GM12878 (cell line): ENCODE data around the gene MBD3L2. TPM values are rescaled to one million over a fixed set of nuclear protein-coding genes. Genes with fewer than 3 reads are reported as not detected.

Experiments used
- ATAC-seq: fragments of 200-7000 bp; cut with Tn5 transposase; 3 replicates; pipeline ENCODE4 v1.9.1; 2020; ENCODE audit warnings: mild to moderate bottlenecking, moderate library complexity
- BruUV-seq: library from RNA; stranded (reverse); fragments of 400-500 nt; replicated peaks from 2 replicates; lab custom pipeline; 2021; lab: Mats Ljungman, UMichigan
- CTCF ChIA-PET: fragments of 300-600 bp; sonication (Branson Sonifier 250); formaldehyde crosslinking; extraction: SDS; loops from one replicate; lab custom pipeline; 2021; ENCODE audit warnings: inconsistent platforms; lab: Yijun Ruan, JAX
- POLR2A ChIA-PET: fragments of 350-600 bp; formaldehyde crosslinking; extraction: SDS; loops from one replicate; lab custom pipeline; 2021; ENCODE audit warnings: inconsistent platforms; lab: Charles Lee
- RAD21 ChIA-PET: fragments of 300-600 bp; sonication (Branson Sonifier 250); formaldehyde crosslinking; loops from one replicate; lab custom pipeline; 2023; ENCODE audit warnings: antibody characterized with exemption; ENCODE audit not compliant: unreplicated experiment; lab: Charles Lee
- SMC1A ChIA-PET: fragments of 300-600 bp; sonication (Branson Sonifier 250); formaldehyde crosslinking; loops from one replicate; lab custom pipeline; 2023; ENCODE audit not compliant: unreplicated experiment, uncharacterized antibody; lab: Charles Lee
- DNase-seq: peaks from one replicate; pipeline ENCODE4 v3.0.0-alpha.2; 2011; ENCODE audit warnings: low read depth, low spot score
- FAIRE-seq: peaks from 3 replicates; lab custom pipeline; 2011; peaks lifted over from hg19 to GRCh38; lab: Jason Lieb, UNC
- H2AFZ ChIP-seq: 2 replicates; pipeline ENCODE4 v1.6.0; 2011; ENCODE audit warnings: low read depth, low read length, control low read depth; ENCODE audit not compliant: control insufficient read depth
- H3K27ac ChIP-seq: 2 replicates; pipeline ENCODE4 v1.5.1; 2011; ENCODE audit warnings: control low read depth; ENCODE audit not compliant: control insufficient read depth, insufficient read depth
- H3K27me3 ChIP-seq, 2 experiments: replicated peaks in 1 of 2; 2 replicates each; pipeline versions ENCODE4 v1.6.0 to v1.6.1; 2011; ENCODE audit warnings: low read length in 1 of 2; ENCODE audit not compliant: control insufficient read depth in 2 of 2, insufficient read depth in 2 of 2
- H3K36me3 ChIP-seq, 2 experiments: 2 replicates each; pipeline ENCODE4 v1.5.1; 2011; ENCODE audit warnings: low read length in 1 of 2; ENCODE audit not compliant: control insufficient read depth in 2 of 2, insufficient read depth in 2 of 2
- H3K4me1 ChIP-seq: 2 replicates; pipeline ENCODE4 v1.6.1; 2011; ENCODE audit warnings: mild to moderate bottlenecking, low read length, moderate library complexity, mixed read lengths; ENCODE audit not compliant: control insufficient read depth, insufficient read depth
- H3K4me2 ChIP-seq: 2 replicates; pipeline ENCODE4 v1.6.0; 2011; ENCODE audit warnings: control low read depth; ENCODE audit not compliant: control insufficient read depth, insufficient read depth
- H3K4me3 ChIP-seq: fragments of 200-600 bp; sonication (generic); 2 replicates; pipeline ENCODE4 v1.5.1; 2016
- H3K79me2 ChIP-seq: 2 replicates; pipeline ENCODE4 v1.6.0; 2011; ENCODE audit warnings: low read length; ENCODE audit not compliant: control insufficient read depth, insufficient read depth
- H3K9ac ChIP-seq: 2 replicates; pipeline ENCODE4 v1.8.0; 2011; ENCODE audit warnings: low read length, control low read depth, mixed read lengths; ENCODE audit not compliant: control insufficient read depth, insufficient read depth
- H3K9me3 ChIP-seq: replicated peaks from 3 replicates; pipeline ENCODE4 v1.5.1; 2011; ENCODE audit warnings: mild to moderate bottlenecking, low read length; ENCODE audit not compliant: control insufficient read depth, insufficient read depth
- H4K20me1 ChIP-seq: 2 replicates; pipeline ENCODE4 v1.6.0; 2011; ENCODE audit not compliant: control insufficient read depth, insufficient read depth
- BACH1 ChIP-seq: fragments of 450-650 bp; IDR thresholded peaks from 2 replicates; pipeline ENCODE4 v1.6.1; 2017; ENCODE audit warnings: mild to moderate bottlenecking, borderline replicate concordance
- BMI1 ChIP-seq: fragments of 450-650 bp; IDR thresholded peaks from 2 replicates; pipeline ENCODE4 v1.6.1; 2016; ENCODE audit warnings: mild to moderate bottlenecking, moderate library complexity, borderline replicate concordance
- CBFB ChIP-seq: IDR thresholded peaks from 2 replicates; pipeline ENCODE4 v1.6.1; 2016; ENCODE audit warnings: antibody characterized with exemption, low read depth
- CREM ChIP-seq: IDR thresholded peaks from 2 replicates; pipeline ENCODE4 v1.6.1; 2014; ENCODE audit warnings: antibody characterized with exemption, low read depth
- EED ChIP-seq: sonication (generic); IDR thresholded peaks from 2 replicates; pipeline ENCODE4 v1.6.1; 2016; ENCODE audit warnings: antibody characterized with exemption, low read depth
- EZH2 ChIP-seq: IDR thresholded peaks from 2 replicates; pipeline ENCODE4 v1.6.1; 2012; ENCODE audit warnings: low read depth, mild to moderate bottlenecking, control low read depth, inconsistent platforms, low read length, borderline replicate concordance; ENCODE audit not compliant: control insufficient read depth
- GABPA ChIP-seq: IDR thresholded peaks from 2 replicates; pipeline ENCODE4 v1.6.1; 2014; ENCODE audit warnings: antibody characterized with exemption, low read depth, mild to moderate bottlenecking, inconsistent platforms
- LARP7 ChIP-seq: fragments of 450-650 bp; IDR thresholded peaks from 2 replicates; pipeline ENCODE4 v1.6.1; 2017; ENCODE audit warnings: mild to moderate bottlenecking
- NR2F1 ChIP-seq: fragments of 450-650 bp; conservative IDR thresholded peaks from 2 replicates; pipeline ENCODE4 v1.6.1; 2017; ENCODE audit warnings: mild to moderate bottlenecking
- PML ChIP-seq: IDR thresholded peaks from 2 replicates; pipeline ENCODE4 v1.6.1; 2012; ENCODE audit warnings: low read length, inconsistent platforms
- RBBP5 ChIP-seq: fragments of 200-600 bp; sonication (generic); conservative IDR thresholded peaks from 2 replicates; pipeline ENCODE4 v1.6.1; 2016
- SIN3A ChIP-seq: IDR thresholded peaks from 2 replicates; pipeline ENCODE4 v1.6.1; 2012; ENCODE audit warnings: low read depth, low read length, improper control_type of control experiment
- SMAD1 ChIP-seq: fragments of 450-650 bp; IDR thresholded peaks from 2 replicates; pipeline ENCODE4 v1.6.1; 2018; ENCODE audit warnings: mild to moderate bottlenecking, low read depth; ENCODE audit not compliant: partially characterized antibody
- TARDBP ChIP-seq: IDR thresholded peaks from 2 replicates; pipeline ENCODE4 v1.6.1; 2016; ENCODE audit warnings: borderline replicate concordance
- TCF7 ChIP-seq: IDR thresholded peaks from 2 replicates; pipeline ENCODE4 v1.6.1; 2014; ENCODE audit warnings: antibody characterized with exemption, borderline replicate concordance
- ZNF24 ChIP-seq: fragments of 450-650 bp; IDR thresholded peaks from 2 replicates; pipeline ENCODE4 v1.6.1; 2017; ENCODE audit warnings: antibody characterized with exemption, mild to moderate bottlenecking
- ZNF622 ChIP-seq: fragments of 450-650 bp; IDR thresholded peaks from 2 replicates; pipeline ENCODE4 v1.6.1; 2017; ENCODE audit warnings: mild to moderate bottlenecking, inconsistent platforms
- WGBS: methylation state at CpG from one replicate; pipeline ENCODE4 v1.1.6; 2016; ENCODE audit warnings: low lambda C conversion rate; ENCODE audit not compliant: insufficient replicate concordance, insufficient coverage; ENCODE audit errors: missing lambda C conversion rate; 5-methylcytosine and 5-hydroxymethylcytosine counted together
- in situ Hi-C: fragments of 300-500 bp; cut with MboI; formaldehyde crosslinking; loops from 9 replicates; pipeline ENCODE4 v1.14.3; 2018; ENCODE audit warnings: mixed read lengths
- intact Hi-C: fragments of 100-400 bp; cut with micrococcal nuclease; formaldehyde crosslinking; loops from one replicate; pipeline ENCODE4 v1.14.2; 2022; ENCODE audit not compliant: unreplicated experiment
- polyA plus RNA-seq, 11 experiments: library from polyadenylated mRNA; depleted of rRNA in 4 of 11; unstranded in 6 of 11; stranded (reverse) in 5 of 11; fragments of >200 nt; fragmentation: Nextera tagmentation in 4 of 11; fragmentation: Illumina TruSeq in 1 of 11; extraction: Ambion mirVana in 4 of 11; extraction: Trizol in 1 of 11; gene quantifications; 1 replicate in 1 of 11; 2 replicates in 10 of 11; pipeline versions ENCODE4 v1.2.1 to v1.2.3, GENCODE V29; 2011 to 2016; ENCODE audit warnings: inconsistent platforms in 2 of 11, missing spikeins in 2 of 11, low read depth in 1 of 11
- total RNA-seq, 4 experiments: library from RNA; depleted of rRNA in 3 of 4; stranded (reverse); fragments of >200 nt in 3 of 4; fragmentation: Illumina TruSeq in 1 of 4; extraction: Trizol in 1 of 4; gene quantifications; 2 replicates each; pipeline versions ENCODE4 v1.2.1 to v1.2.3, GENCODE V29; 2013 to 2021
- TF ChIP-seq, protein P1 (sequence below): IDR thresholded peaks from 2 replicates; pipeline ENCODE4 v1.6.1; 2011; ENCODE audit warnings: low read depth, low read length, improper control_type of control experiment, borderline replicate concordance
- TF ChIP-seq, protein P2 (sequence below): fragments of 450-650 bp; IDR thresholded peaks from 2 replicates; pipeline ENCODE4 v1.6.1; 2014; ENCODE audit warnings: mild to moderate bottlenecking
- TF ChIP-seq, protein P3 (sequence below), 3 experiments: IDR thresholded peaks in 2 of 3; conservative IDR thresholded peaks in 1 of 3; 2 replicates each; pipeline ENCODE4 v1.5.1; 2011; ENCODE audit warnings: low read depth in 3 of 3, low read length in 3 of 3, mild to moderate bottlenecking in 3 of 3, control low read depth in 2 of 3, moderate library complexity in 2 of 3, inconsistent platforms in 1 of 3, mixed read lengths in 1 of 3; ENCODE audit not compliant: control insufficient read depth in 2 of 3, insufficient read depth in 1 of 3; ENCODE audit errors: extremely low read depth in 1 of 3

The MBD3L2 gene
- total and polyA plus RNA-seq, 10 of the 15 experiments (the other 5 are each of a cell fraction or from before 2014, with no cell fraction given): not detected

DNA sequence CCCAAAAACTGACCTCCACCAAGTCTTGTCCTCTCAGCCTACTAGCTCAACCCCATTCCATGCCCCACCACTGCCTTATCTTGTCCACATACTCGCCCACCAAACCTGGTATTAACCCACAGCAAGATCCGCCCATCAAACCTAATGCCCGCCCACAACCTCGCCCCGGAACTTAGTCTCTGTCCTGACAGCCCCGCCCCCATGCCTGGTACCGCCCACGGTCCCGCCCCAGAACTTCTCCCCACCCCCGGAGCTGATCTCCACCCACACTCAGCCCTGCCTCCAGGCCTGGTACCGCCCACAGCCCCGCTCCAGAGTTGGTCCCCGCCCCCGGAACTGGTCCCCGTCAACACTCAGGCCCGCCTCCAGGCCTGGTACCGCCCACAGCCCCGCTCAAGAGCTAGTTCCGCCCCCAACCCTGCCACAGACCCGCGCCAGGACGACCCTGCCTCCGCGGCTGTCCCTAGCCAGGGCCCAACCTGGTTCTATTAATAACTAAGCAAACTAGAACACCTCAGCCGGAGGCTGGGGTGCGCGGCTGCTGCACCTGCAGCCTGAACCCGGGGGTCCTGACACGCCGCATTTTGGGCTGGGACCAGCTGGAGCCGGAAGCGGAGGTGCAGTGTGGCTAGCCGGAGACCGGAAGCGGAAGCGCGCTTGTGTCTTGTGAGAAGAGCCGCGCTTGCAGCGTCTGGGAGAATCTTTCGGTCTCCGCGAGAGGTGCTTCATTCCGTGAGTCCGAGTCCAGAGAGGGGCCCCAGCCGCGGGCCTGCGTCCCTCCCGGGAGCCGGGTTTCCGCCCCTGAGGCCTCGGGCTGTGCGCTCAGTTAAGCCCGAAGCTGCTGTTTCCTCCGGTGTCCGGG is 20.2 kb downstream of the MBD3L2 start, which contains the start of gene ZNF557:
Gene ZNF557 (plus strand): TSS at position 662 of the 862 bp plus-strand sequence. CDS start 5,372 bp downstream, outside the sequence.
- H3K27me3 ChIP-seq: no peaks in the 10 kb centered on the region
- H3K79me2 ChIP-seq: peaks cover 12% of the 10 kb centered on the region
- peak; percentile 88 for DNase-seq
- no TSS peak for BruUV-seq
- ChIA-PET RAD21 (interaction anchor here (0.6 to 2.3 kb wide), 17 partner anchors 30 to 311 kb away, joined by 3 to 15 read pairs (median 5); partner anchors contain the start of genes ARHGEF18 and VAV1), POLR2A (interaction anchor here (0.6 to 1.9 kb wide), 13 partner anchors 15 to 329 kb away, joined by 3 to 14 read pairs (median 4); no protein-coding TSS in a partner anchor), CTCF (interaction anchor here (0.6 to 2.5 kb wide), 12 partner anchors 12 to 329 kb away, joined by 3 to 6 read pairs (median 4); partner anchors contain the start of gene INSR), SMC1A (interaction anchor here (0.6 to 2.8 kb wide), 13 partner anchors 29 to 708 kb away, joined by 3 to 13 read pairs (median 4); partner anchors contain the start of genes ALKBH7, CLPP and TRAPPC5)
- intact Hi-C loops: no loop called here
- peak; percentile 99 for ATAC-seq
- H3K27ac ChIP-seq: peak within 1 kb of the TSS; percentile 84
- peak within 1 kb of the TSS; percentile 91 for H3K9ac ChIP-seq
- in situ Hi-C loops: no loop called here
- WGBS: 3% methylated on average over 52 of the region's 56 CpGs
- peaks cover 4% of the 10 kb centered on the region; the same call in 2 of the 3 replicates for H3K9me3 ChIP-seq
- H3K4me3 ChIP-seq: peak within 1 kb of the TSS; percentile 91
- H4K20me1 ChIP-seq: no peaks in the 10 kb centered on the region
- peak within 1 kb of the TSS; percentile 69 for H3K4me2 ChIP-seq
- peak within 1 kb of the TSS; percentile 86 for H2AFZ ChIP-seq
- peak; percentile 87 for FAIRE-seq
- H3K4me1 ChIP-seq: no peaks in the 10 kb centered on the region
- H3K36me3 ChIP-seq: peaks cover 8 to 12% of the 10 kb centered on the region in 2 experiments
- peak; percentile 93 for TF ChIP-seq SIN3A
- peak; percentile 93 for TF ChIP-seq GABPA
- no peak for TF ChIP-seq ZNF622
- TF ChIP-seq TARDBP: no peak
- TF ChIP-seq, protein P1, sequence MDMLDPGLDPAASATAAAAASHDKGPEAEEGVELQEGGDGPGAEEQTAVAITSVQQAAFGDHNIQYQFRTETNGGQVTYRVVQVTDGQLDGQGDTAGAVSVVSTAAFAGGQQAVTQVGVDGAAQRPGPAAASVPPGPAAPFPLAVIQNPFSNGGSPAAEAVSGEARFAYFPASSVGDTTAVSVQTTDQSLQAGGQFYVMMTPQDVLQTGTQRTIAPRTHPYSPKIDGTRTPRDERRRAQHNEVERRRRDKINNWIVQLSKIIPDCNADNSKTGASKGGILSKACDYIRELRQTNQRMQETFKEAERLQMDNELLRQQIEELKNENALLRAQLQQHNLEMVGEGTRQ: no peak
- TF ChIP-seq, protein P2, sequence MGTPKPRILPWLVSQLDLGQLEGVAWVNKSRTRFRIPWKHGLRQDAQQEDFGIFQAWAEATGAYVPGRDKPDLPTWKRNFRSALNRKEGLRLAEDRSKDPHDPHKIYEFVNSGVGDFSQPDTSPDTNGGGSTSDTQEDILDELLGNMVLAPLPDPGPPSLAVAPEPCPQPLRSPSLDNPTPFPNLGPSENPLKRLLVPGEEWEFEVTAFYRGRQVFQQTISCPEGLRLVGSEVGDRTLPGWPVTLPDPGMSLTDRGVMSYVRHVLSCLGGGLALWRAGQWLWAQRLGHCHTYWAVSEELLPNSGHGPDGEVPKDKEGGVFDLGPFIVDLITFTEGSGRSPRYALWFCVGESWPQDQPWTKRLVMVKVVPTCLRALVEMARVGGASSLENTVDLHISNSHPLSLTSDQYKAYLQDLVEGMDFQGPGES: no peak
- TF ChIP-seq EED: peak; percentile 26; the same call in 1 of the 2 replicates
- peak; percentile 84 for TF ChIP-seq CBFB
- TF ChIP-seq PML: peak; percentile 91
- no peak for TF ChIP-seq EZH2
- no peak for TF ChIP-seq NR2F1
- TF ChIP-seq, protein P3, sequence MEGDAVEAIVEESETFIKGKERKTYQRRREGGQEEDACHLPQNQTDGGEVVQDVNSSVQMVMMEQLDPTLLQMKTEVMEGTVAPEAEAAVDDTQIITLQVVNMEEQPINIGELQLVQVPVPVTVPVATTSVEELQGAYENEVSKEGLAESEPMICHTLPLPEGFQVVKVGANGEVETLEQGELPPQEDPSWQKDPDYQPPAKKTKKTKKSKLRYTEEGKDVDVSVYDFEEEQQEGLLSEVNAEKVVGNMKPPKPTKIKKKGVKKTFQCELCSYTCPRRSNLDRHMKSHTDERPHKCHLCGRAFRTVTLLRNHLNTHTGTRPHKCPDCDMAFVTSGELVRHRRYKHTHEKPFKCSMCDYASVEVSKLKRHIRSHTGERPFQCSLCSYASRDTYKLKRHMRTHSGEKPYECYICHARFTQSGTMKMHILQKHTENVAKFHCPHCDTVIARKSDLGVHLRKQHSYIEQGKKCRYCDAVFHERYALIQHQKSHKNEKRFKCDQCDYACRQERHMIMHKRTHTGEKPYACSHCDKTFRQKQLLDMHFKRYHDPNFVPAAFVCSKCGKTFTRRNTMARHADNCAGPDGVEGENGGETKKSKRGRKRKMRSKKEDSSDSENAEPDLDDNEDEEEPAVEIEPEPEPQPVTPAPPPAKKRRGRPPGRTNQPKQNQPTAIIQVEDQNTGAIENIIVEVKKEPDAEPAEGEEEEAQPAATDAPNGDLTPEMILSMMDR (IDR thresholded peaks at IDR 0.05 in 2 of 3, conservative IDR thresholded peaks at IDR 0.05 in 1 of 3; ENCODE audit: control insufficient read depth in 2 of 3, extremely low read depth in 1 of 3, insufficient read depth in 1 of 3, low read depth in 3 of 3, low read length in 3 of 3): no peak
- TF ChIP-seq ZNF24: no peak
- TF ChIP-seq TCF7: no peak
- no peak for TF ChIP-seq RBBP5
- peak; percentile 64; the same call in 1 of the 2 replicates for TF ChIP-seq LARP7
- TF ChIP-seq CREM: peak; percentile 11; the same call in 1 of the 2 replicates
- no peak for TF ChIP-seq BMI1
- 0 out of 2 replicates have a peak, but pooled peaks have one; percentile 15 for TF ChIP-seq BACH1
- no peak for TF ChIP-seq SMAD1
